ENCODE results near the gene KARS1.
A peak's percentile ranks its signal among the peaks of the same experiment; 100 is the strongest.

Gene KARS1

DNA sequence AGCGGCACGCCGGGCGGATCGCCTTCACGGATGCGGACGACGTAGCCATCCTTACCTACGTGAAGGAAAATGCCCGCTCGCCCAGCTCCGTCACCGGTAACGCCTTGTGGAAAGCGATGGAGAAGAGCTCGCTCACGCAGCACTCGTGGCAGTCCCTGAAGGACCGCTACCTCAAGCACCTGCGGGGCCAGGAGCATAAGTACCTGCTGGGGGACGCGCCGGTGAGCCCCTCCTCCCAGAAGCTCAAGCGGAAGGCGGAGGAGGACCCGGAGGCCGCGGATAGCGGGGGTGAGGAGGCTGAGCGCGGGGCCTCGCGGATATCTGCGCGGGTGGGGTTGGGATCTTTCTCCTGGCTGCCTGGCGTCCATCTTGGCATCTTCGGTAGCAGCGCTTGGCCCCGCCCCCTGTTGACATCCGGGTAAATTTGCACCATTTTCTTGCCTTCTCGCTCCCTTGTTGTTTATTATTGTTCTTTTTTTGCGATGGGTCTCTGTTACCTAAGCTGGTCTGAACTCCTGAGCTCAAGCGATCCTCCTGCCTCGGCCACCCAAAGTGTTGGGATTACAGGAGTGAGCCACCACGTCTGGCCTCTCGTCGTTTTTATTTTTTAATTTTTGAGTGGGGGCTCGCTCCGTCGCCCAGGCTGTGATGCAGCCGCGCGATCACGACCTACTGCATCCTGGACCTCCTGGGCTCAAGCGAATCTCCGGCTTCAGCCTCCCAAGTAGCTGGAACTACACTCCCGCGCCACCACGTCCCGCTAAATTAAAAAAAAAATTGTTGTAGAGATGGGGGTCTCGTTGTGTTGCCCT, 1.0 kb upstream of the KARS1 start:
- peak overlapping the region; percentile 98 for H3K27ac ChIP-seq (ENCODE audit: low read depth, low read length)
- peak overlapping the region; percentile 73 to 91 for H3K4me3 ChIP-seq (ENCODE audit: low read depth in 1 of 2, low read length in 2 of 2)
- no peaks in the 10 kb centered on the region for H3K27me3 ChIP-seq (ENCODE audit: control insufficient read depth in 1 of 2, insufficient read depth in 2 of 2, low read length in 2 of 2)
- peaks cover 20% of the 10 kb centered on the region for H3K36me3 ChIP-seq (ENCODE audit: insufficient read depth, low read length)
- peaks cover 59% of the 10 kb centered on the region for H3K4me1 ChIP-seq (ENCODE audit: insufficient read depth, low read length)
- no peaks in the 10 kb centered on the region for H3K9me3 ChIP-seq (ENCODE audit: low read length)
- H3K9ac ChIP-seq (ENCODE audit: low read length): peak overlapping the region; percentile 93

DNA sequence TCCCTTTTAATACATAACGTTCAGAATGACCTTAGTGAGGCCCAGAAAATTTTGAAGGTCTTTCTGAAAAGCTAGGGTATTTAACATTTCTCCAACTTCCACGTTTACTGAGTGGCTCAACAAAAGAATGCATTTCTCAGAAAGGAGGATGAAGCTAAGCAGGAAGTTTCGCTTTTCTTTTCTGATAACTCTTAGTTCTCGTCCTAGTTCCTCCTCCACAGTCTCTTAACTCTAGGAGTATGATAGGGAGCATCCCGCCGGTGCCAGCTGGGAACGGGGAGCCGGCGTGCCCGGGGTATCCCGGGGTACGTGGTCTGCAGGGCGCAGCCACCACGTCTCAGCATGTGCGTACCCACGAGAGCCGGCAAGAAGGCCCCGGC, 363 bp downstream of the KARS1 start:
- H3K4me3 ChIP-seq (ENCODE audit: low read depth in 1 of 2, low read length in 2 of 2): peak overlapping the region; percentile 73 to 91
- peaks cover 47% of the 10 kb centered on the region for H3K4me1 ChIP-seq (ENCODE audit: insufficient read depth, low read length)
- peaks cover 26% of the 10 kb centered on the region for H3K36me3 ChIP-seq (ENCODE audit: insufficient read depth, low read length)
- no peaks in the 10 kb centered on the region for H3K27me3 ChIP-seq (ENCODE audit: control insufficient read depth in 1 of 2, insufficient read depth in 2 of 2, low read length in 2 of 2)
- peak overlapping the region; percentile 98 for H3K27ac ChIP-seq (ENCODE audit: low read depth, low read length)
- no peaks in the 10 kb centered on the region for H3K9me3 ChIP-seq (ENCODE audit: low read length)
- peak overlapping the region; percentile 87 for H3K9ac ChIP-seq (ENCODE audit: low read length)

DNA sequence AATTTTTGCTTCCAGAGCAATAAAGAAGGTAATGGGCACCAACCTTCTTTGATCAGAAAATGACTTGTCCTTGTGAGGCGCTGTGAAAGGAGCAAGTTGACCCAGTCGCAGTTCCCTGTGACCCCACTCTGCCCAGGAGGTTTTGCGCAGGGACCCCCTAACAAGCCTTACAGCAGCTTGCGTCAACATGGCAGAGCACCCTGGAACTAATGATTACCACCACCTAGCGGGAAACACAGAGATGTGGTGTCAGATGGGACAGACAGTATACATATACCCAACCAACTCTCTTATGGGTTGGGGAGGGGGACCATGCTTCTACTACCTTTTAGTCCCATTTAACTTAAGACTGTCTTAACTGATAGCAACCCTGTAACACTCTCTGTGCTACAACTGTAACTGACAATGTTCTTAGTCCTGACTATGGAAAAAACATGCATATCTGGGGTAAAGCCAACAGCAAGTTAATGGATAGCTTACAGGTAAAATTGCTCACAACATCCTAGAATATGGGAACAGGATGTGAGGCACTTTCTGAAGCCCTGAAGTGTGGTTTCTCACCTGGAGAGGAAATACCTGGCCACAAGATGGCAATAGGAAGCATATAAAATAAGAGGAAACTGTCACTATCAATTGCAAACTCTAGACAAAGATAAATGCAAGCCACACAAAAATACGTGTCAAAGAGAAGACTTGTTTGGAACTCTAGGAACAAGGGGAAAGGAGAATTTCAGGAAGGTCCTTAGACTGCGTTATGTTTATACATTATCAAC, 3.0 kb downstream of the KARS1 start:
- H3K9ac ChIP-seq (ENCODE audit: low read length): no peak overlapping the region
- no peaks in the 10 kb centered on the region for H3K9me3 ChIP-seq (ENCODE audit: low read length)
- H3K4me3 ChIP-seq (ENCODE audit: low read depth in 1 of 2, low read length in 2 of 2): no peak overlapping the region
- H3K27ac ChIP-seq (ENCODE audit: low read depth, low read length): no peak overlapping the region
- H3K4me1 ChIP-seq (ENCODE audit: insufficient read depth, low read length): peaks cover 29% of the 10 kb centered on the region
- H3K27me3 ChIP-seq (ENCODE audit: control insufficient read depth in 1 of 2, insufficient read depth in 2 of 2, low read length in 2 of 2): no peaks in the 10 kb centered on the region
- peaks cover 49% of the 10 kb centered on the region for H3K36me3 ChIP-seq (ENCODE audit: insufficient read depth, low read length)

DNA sequence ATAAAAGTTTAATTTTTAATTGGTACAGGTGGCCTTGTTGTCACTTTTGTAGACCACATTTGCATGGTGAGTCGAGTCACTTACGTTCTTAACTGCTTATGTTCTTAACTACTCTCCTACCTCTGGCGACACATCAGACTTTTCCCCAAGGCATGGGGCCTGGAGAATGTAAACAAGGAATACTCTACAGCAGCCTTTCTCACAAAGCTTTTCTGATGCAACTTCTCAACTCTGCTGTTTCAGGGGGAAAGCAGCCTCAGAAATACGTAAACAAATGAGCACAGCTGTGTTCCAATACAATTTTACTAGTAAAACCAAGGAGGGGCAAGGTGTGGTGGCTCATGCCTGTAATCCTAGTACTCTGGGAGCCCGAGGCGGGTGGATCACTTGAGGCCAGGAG, 6.9 kb downstream of the KARS1 start:
- H3K9ac ChIP-seq (ENCODE audit: low read length): no peak overlapping the region
- H3K9me3 ChIP-seq (ENCODE audit: low read length): no peaks in the 10 kb centered on the region
- no peak overlapping the region for H3K4me3 ChIP-seq (ENCODE audit: low read depth in 1 of 2, low read length in 2 of 2)
- H3K4me1 ChIP-seq (ENCODE audit: insufficient read depth, low read length): peaks cover 18% of the 10 kb centered on the region
- H3K27me3 ChIP-seq (ENCODE audit: control insufficient read depth in 1 of 2, insufficient read depth in 2 of 2, low read length in 2 of 2): no peaks in the 10 kb centered on the region
- peaks cover 68% of the 10 kb centered on the region for H3K36me3 ChIP-seq (ENCODE audit: insufficient read depth, low read length)
- no peak overlapping the region for H3K27ac ChIP-seq (ENCODE audit: low read depth, low read length)

DNA sequence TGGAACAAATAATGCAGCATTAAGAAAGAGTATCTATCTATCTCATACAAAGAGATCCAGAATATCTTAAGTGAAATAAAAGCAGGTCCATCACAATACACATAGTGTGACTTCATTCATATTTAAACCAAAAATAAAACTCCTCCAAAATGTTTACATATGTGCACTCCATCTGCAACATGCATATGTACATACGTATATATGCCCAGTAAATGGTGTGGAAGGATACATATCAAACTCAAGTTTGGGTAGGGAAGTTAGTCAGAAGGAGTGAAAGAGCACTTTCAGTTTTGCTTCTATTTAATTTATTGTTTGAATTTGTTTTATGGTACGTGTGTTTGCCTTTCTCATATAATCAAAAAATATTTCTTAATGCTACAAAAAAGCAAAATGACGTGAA, 12.4 kb downstream of the KARS1 start:
- no peak overlapping the region for H3K27ac ChIP-seq (ENCODE audit: low read depth, low read length)
- peaks cover 72% of the 10 kb centered on the region for H3K36me3 ChIP-seq (ENCODE audit: insufficient read depth, low read length)
- no peak overlapping the region for H3K9ac ChIP-seq (ENCODE audit: low read length)
- H3K4me3 ChIP-seq (ENCODE audit: low read depth in 1 of 2, low read length in 2 of 2): no peak overlapping the region
- H3K27me3 ChIP-seq (ENCODE audit: control insufficient read depth in 1 of 2, insufficient read depth in 2 of 2, low read length in 2 of 2): no peaks in the 10 kb centered on the region
- H3K4me1 ChIP-seq (ENCODE audit: insufficient read depth, low read length): no peaks in the 10 kb centered on the region
- H3K9me3 ChIP-seq (ENCODE audit: low read length): no peaks in the 10 kb centered on the region

DNA sequence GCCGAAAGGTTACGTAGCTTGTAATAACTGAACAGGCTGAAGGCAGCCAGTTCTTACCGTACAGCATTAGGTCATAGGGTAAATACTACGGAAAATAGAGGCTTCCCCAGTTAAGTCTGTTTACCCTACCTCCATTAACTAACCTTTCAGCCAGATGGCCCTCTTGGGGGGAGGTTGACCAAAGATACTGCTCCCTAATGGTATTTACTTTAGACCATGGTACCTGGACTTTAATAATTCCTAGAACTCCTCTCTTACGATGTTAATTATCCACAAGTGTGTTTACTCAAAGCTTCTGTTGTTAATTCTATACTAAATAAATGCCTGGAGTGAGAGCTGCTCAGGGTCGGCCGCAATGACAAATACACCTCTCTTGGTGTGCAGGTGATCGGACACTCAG, 14.6 kb downstream of the KARS1 start:
- no peaks in the 10 kb centered on the region for H3K27me3 ChIP-seq (ENCODE audit: control insufficient read depth in 1 of 2, insufficient read depth in 2 of 2, low read length in 2 of 2)
- peaks cover 87% of the 10 kb centered on the region for H3K36me3 ChIP-seq (ENCODE audit: insufficient read depth, low read length)

DNA sequence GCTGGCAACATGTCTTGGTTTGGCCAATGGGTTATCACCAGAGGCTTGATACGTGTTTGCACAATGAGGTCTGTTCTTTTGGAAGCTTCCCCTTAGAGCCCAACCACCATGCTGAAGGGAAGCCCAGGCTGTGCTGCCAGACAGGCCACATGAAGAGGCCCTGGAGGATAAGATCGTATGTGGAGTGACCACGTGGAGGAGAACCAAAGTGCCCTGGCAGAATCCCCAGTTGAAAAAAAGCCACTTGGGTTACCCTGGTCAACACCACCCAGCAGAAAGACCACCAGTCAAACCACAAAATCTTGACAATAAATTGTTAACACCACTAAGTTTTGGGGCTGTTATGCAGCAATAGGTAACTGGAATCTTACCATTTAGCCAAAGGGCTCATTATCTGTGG, 17.4 kb downstream of the KARS1 start:
- Histone ChIP-seq H3K36me3 (ENCODE audit: insufficient read depth, low read length) (peaks cover 71% of the 10 kb centered on the region), H3K4me1 (ENCODE audit: insufficient read depth, low read length) (no peaks in the 10 kb centered on the region), H3K9ac (ENCODE audit: low read length) (no peak overlapping the region), H3K27ac (ENCODE audit: low read depth, low read length) (no peak overlapping the region), H3K27me3 (ENCODE audit: control insufficient read depth in 1 of 2, insufficient read depth in 2 of 2, low read length in 2 of 2) (no peaks in the 10 kb centered on the region), H3K9me3 (ENCODE audit: low read length) (no peaks in the 10 kb centered on the region), H3K4me3 (ENCODE audit: low read depth in 1 of 2, low read length in 2 of 2) (no peak overlapping the region)

More for the DNA sequence above, 14.6 kb downstream of the KARS1 start:
- Histone ChIP-seq H3K9me3 (ENCODE audit: low read length) (no peaks in the 10 kb centered on the region), H3K4me1 (ENCODE audit: insufficient read depth, low read length) (no peaks in the 10 kb centered on the region), H3K9ac (ENCODE audit: low read length) (no peak overlapping the region), H3K4me3 (ENCODE audit: low read depth in 1 of 2, low read length in 2 of 2) (no peak overlapping the region), H3K27ac (ENCODE audit: low read depth, low read length) (no peak overlapping the region)

DNA sequence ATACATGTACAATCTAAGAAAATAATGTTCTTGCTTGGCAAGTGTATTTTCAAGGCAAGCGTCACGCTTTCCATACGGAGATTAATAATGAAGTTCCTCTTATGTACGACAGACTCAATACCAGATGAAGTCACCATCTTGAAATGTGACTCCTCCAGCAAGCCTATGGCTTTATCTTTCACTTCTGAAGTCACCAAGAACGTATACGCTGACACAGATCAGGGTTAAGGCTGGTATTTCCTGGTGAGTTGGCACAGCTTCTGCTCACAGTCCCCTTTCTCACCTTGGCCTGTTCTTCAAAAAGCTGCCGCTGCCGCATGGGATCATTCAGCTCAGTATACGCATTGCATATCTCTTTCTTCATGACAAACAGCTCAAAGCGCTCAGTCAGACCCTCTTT, 18.3 kb downstream of the KARS1 start:
- H3K27me3 ChIP-seq (ENCODE audit: control insufficient read depth in 1 of 2, insufficient read depth in 2 of 2, low read length in 2 of 2): no peaks in the 10 kb centered on the region
- no peak overlapping the region for H3K27ac ChIP-seq (ENCODE audit: low read depth, low read length)
- H3K9ac ChIP-seq (ENCODE audit: low read length): no peak overlapping the region
- peaks cover 64% of the 10 kb centered on the region for H3K36me3 ChIP-seq (ENCODE audit: insufficient read depth, low read length)
- H3K4me3 ChIP-seq (ENCODE audit: low read depth in 1 of 2, low read length in 2 of 2): no peak overlapping the region
- no peaks in the 10 kb centered on the region for H3K9me3 ChIP-seq (ENCODE audit: low read length)
- H3K4me1 ChIP-seq (ENCODE audit: insufficient read depth, low read length): no peaks in the 10 kb centered on the region

DNA sequence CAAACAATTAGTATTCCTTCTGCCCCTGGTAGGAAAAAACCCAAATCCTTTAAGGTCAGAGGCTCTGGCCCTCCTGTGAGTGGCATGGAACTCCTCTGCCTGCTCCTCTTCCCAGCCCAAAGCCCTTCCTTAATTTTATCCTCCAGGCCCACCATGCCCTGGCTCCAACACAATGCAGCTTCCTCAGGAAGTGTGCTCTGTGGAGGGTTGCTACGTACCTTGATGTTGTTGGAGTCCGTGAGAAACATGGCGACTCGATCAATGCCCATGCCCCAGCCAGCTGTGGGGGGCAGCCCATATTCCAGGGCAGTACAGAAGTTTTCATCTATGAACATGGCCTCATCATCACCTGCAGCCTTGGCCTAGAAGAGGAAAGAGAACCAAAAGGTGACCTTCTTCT, 19.1 kb downstream of the KARS1 start:
- H3K36me3 ChIP-seq (ENCODE audit: insufficient read depth, low read length): peaks cover 57% of the 10 kb centered on the region

DNA sequence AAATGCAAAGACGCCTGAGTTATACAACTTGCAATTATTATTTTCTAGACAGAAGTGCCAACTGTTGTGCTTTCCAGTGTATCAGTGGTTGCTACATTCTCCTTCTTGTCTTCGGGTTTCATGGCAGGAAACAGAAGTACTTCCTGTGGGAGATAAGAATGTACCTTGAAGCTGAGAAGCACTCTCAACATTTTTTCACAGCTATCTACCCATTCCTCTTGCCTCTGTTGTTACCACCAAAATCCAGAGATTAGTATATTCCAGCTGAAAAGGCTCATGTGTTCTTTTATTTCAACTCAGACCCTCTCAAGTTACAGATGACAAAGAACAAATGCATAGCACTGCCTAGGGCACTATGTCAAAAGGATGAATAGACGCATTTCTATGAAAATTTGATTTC, 19.6 kb downstream of the KARS1 start:
- no peak overlapping the region for H3K4me3 ChIP-seq (ENCODE audit: low read depth in 1 of 2, low read length in 2 of 2)
- H3K9ac ChIP-seq (ENCODE audit: low read length): no peak overlapping the region
- no peaks in the 10 kb centered on the region for H3K4me1 ChIP-seq (ENCODE audit: insufficient read depth, low read length)
- no peaks in the 10 kb centered on the region for H3K9me3 ChIP-seq (ENCODE audit: low read length)
- H3K27ac ChIP-seq (ENCODE audit: low read depth, low read length): no peak overlapping the region
- H3K27me3 ChIP-seq (ENCODE audit: control insufficient read depth in 1 of 2, insufficient read depth in 2 of 2, low read length in 2 of 2): no peaks in the 10 kb centered on the region
- H3K36me3 ChIP-seq (ENCODE audit: insufficient read depth, low read length): peaks cover 53% of the 10 kb centered on the region

More for the DNA sequence above, 19.1 kb downstream of the KARS1 start:
- H3K27me3 ChIP-seq (ENCODE audit: control insufficient read depth in 1 of 2, insufficient read depth in 2 of 2, low read length in 2 of 2): no peaks in the 10 kb centered on the region
- H3K9me3 ChIP-seq (ENCODE audit: low read length): no peaks in the 10 kb centered on the region
- no peaks in the 10 kb centered on the region for H3K4me1 ChIP-seq (ENCODE audit: insufficient read depth, low read length)
- no peak overlapping the region for H3K27ac ChIP-seq (ENCODE audit: low read depth, low read length)
- no peak overlapping the region for H3K4me3 ChIP-seq (ENCODE audit: low read depth in 1 of 2, low read length in 2 of 2)
- H3K9ac ChIP-seq (ENCODE audit: low read length): no peak overlapping the region

DNA sequence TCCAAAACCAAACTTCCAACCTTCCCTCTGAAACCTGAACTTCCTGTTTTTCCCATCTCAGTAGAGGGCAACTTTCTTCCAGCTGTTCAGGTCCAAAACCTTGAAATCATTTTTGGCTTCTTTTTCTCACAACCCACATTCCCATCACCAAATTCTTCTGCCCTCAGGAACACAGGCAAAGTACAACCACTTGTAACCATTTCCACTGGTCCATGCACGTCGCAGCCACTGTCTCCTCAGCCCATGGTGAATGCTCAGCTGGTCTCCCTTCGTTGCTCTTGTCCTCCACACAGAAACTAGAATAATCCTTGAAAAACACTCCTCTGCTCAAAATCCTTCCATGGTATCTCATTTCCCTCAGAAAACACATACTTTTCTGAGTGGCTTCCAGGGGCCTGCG, 20.7 kb downstream of the KARS1 start:
- Histone ChIP-seq H3K9ac (ENCODE audit: low read length) (no peak overlapping the region), H3K27me3 (ENCODE audit: control insufficient read depth in 1 of 2, insufficient read depth in 2 of 2, low read length in 2 of 2) (no peaks in the 10 kb centered on the region), H3K9me3 (ENCODE audit: low read length) (no peaks in the 10 kb centered on the region), H3K4me1 (ENCODE audit: insufficient read depth, low read length) (peaks cover 7% of the 10 kb centered on the region), H3K36me3 (ENCODE audit: insufficient read depth, low read length) (peaks cover 45% of the 10 kb centered on the region), H3K4me3 (ENCODE audit: low read depth in 1 of 2, low read length in 2 of 2) (no peak overlapping the region), H3K27ac (ENCODE audit: low read depth, low read length) (no peak overlapping the region)

Data from muscle layer of colon (tissue), 2 donors.